ENCODE measurements around the gene SLC19A2. TPM values are rescaled to one million over a fixed set of nuclear protein-coding genes. Genes with fewer than 3 reads are reported as not detected.

SLC19A2 gene
- total and polyA plus RNA-seq, 2 of the 13 experiments (the other 11 are each of a cell fraction or from before 2014, with no cell fraction given): 30.4 to 56.0 TPM

DNA sequence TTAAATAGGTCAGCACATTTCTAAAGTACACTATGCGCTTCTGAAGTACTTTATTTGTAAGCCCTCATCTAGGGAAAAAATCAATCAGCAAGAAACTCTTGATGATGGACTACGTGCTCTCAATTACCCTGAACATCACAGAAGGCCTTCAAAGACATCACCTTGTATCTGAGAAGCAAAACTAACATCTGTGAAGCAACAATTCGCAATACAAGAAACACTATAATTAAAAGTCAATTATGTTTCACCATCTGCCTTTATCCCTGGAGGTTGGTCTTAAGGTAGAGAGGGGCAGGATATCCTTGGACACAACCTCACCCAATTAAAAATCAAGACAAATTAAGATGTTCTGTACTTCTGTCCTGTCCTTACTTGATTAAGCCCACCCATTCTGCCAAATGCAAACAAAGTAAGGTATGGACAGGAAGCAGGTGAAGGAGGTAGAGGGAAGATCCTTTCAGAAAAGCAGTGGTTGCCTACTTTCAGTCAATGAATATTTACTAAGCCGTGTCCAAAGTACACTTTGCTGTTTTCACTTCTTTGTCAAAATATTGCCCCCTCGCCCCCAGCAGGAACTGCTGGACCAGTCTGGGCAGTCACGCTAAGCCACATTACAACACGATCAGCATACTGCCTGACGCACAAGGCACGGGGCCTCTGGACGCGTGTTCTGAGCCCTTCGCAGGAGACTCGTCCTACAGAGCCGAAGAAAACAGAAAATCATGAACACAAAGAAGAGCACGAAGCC, 887 bp downstream of the SLC19A2 start (continued):
- TF ChIP-seq, protein P1, sequence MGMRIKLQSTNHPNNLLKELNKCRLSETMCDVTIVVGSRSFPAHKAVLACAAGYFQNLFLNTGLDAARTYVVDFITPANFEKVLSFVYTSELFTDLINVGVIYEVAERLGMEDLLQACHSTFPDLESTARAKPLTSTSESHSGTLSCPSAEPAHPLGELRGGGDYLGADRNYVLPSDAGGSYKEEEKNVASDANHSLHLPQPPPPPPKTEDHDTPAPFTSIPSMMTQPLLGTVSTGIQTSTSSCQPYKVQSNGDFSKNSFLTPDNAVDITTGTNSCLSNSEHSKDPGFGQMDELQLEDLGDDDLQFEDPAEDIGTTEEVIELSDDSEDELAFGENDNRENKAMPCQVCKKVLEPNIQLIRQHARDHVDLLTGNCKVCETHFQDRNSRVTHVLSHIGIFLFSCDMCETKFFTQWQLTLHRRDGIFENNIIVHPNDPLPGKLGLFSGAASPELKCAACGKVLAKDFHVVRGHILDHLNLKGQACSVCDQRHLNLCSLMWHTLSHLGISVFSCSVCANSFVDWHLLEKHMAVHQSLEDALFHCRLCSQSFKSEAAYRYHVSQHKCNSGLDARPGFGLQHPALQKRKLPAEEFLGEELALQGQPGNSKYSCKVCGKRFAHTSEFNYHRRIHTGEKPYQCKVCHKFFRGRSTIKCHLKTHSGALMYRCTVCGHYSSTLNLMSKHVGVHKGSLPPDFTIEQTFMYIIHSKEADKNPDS (CRISPR knock-in tag; IDR thresholded peaks at IDR 0.05): no peak
- TF ChIP-seq SOX6 (IDR thresholded peaks at IDR 0.05) (no peak), SOX6 (CRISPR knock-in tag; IDR thresholded peaks at IDR 0.05) (peak; percentile 86), ZFP37 (CRISPR knock-in tag; IDR thresholded peaks at IDR 0.05; ENCODE audit: borderline replicate concordance) (no peak), BORCS8-MEF2B (CRISPR knock-in tag; IDR thresholded peaks at IDR 0.05) (no peak), ZNF333 (CRISPR knock-in tag; IDR thresholded peaks at IDR 0.05; ENCODE audit: borderline replicate concordance) (no peak), ZMYM4 (CRISPR knock-in tag; IDR thresholded peaks at IDR 0.05) (no peak), ZNF614 (CRISPR knock-in tag; IDR thresholded peaks at IDR 0.05; ENCODE audit: borderline replicate concordance) (no peak), RXRA (CRISPR knock-in tag; IDR thresholded peaks at IDR 0.05) (no peak; the same call in 1 of the 2 replicates), ZNF615 (CRISPR knock-in tag; IDR thresholded peaks at IDR 0.05; ENCODE audit: borderline replicate concordance) (peak; percentile 5; the same call in 1 of the 2 replicates), ZNF777 (CRISPR knock-in tag; IDR thresholded peaks at IDR 0.05) (no peak; the same call in 1 of the 2 replicates), ZNF496 (CRISPR knock-in tag; IDR thresholded peaks at IDR 0.05; ENCODE audit: insufficient replicate concordance) (no peak), SALL2 (CRISPR knock-in tag; IDR thresholded peaks at IDR 0.05) (no peak), ZNF7 (CRISPR knock-in tag; IDR thresholded peaks at IDR 0.05) (no peak), TEAD3 (CRISPR knock-in tag; optimal IDR thresholded peaks at IDR 0.05; ENCODE audit: borderline replicate concordance) (peak; percentile 47), KMT2A (CRISPR knock-in tag; IDR thresholded peaks at IDR 0.05) (peak; percentile 33), KMT2B (CRISPR knock-in tag; IDR thresholded peaks at IDR 0.05) (peak; percentile 50; the same call in 1 of the 2 replicates)
- TF ChIP-seq, protein P2, sequence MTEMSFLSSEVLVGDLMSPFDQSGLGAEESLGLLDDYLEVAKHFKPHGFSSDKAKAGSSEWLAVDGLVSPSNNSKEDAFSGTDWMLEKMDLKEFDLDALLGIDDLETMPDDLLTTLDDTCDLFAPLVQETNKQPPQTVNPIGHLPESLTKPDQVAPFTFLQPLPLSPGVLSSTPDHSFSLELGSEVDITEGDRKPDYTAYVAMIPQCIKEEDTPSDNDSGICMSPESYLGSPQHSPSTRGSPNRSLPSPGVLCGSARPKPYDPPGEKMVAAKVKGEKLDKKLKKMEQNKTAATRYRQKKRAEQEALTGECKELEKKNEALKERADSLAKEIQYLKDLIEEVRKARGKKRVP (CRISPR knock-in tag; IDR thresholded peaks at IDR 0.05): peak in 1 of 2 experiments; percentile 58; a peak in 2 of 4 replicates
- TF ChIP-seq, protein P3, sequence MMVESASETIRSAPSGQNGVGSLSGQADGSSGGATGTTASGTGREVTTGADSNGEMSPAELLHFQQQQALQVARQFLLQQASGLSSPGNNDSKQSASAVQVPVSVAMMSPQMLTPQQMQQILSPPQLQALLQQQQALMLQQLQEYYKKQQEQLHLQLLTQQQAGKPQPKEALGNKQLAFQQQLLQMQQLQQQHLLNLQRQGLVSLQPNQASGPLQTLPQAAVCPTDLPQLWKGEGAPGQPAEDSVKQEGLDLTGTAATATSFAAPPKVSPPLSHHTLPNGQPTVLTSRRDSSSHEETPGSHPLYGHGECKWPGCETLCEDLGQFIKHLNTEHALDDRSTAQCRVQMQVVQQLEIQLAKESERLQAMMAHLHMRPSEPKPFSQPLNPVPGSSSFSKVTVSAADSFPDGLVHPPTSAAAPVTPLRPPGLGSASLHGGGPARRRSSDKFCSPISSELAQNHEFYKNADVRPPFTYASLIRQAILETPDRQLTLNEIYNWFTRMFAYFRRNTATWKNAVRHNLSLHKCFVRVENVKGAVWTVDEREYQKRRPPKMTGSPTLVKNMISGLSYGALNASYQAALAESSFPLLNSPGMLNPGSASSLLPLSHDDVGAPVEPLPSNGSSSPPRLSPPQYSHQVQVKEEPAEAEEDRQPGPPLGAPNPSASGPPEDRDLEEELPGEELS (CRISPR knock-in tag; IDR thresholded peaks at IDR 0.05): peak; percentile 88
- TF ChIP-seq, protein P4, sequence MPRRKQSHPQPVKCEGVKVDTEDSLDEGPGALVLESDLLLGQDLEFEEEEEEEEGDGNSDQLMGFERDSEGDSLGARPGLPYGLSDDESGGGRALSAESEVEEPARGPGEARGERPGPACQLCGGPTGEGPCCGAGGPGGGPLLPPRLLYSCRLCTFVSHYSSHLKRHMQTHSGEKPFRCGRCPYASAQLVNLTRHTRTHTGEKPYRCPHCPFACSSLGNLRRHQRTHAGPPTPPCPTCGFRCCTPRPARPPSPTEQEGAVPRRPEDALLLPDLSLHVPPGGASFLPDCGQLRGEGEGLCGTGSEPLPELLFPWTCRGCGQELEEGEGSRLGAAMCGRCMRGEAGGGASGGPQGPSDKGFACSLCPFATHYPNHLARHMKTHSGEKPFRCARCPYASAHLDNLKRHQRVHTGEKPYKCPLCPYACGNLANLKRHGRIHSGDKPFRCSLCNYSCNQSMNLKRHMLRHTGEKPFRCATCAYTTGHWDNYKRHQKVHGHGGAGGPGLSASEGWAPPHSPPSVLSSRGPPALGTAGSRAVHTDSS (CRISPR knock-in tag; conservative IDR thresholded peaks at IDR 0.05): no peak
- TF ChIP-seq, protein P5, sequence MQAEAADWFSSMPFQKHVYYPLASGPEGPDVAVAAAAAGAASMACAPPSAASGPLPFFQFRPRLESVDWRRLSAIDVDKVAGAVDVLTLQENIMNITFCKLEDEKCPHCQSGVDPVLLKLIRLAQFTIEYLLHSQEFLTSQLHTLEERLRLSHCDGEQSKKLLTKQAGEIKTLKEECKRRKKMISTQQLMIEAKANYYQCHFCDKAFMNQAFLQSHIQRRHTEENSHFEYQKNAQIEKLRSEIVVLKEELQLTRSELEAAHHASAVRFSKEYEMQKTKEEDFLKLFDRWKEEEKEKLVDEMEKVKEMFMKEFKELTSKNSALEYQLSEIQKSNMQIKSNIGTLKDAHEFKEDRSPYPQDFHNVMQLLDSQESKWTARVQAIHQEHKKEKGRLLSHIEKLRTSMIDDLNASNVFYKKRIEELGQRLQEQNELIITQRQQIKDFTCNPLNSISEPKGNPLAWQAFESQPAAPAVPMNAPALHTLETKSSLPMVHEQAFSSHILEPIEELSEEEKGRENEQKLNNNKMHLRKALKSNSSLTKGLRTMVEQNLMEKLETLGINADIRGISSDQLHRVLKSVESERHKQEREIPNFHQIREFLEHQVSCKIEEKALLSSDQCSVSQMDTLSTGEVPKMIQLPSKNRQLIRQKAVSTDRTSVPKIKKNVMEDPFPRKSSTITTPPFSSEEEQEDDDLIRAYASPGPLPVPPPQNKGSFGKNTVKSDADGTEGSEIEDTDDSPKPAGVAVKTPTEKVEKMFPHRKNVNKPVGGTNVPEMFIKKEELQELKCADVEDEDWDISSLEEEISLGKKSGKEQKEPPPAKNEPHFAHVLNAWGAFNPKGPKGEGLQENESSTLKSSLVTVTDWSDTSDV (CRISPR knock-in tag; IDR thresholded peaks at IDR 0.05): no peak

Data from HepG2 (cell line).